SU-DHL-6 (cell line): ENCODE results near the gene MSH3.

Source experiments
- CTCF ChIP-seq: fragments of 200-600 bp; sonication (generic); IDR thresholded peaks from one replicate; pipeline ENCODE4 v1.5.1; 2017; ENCODE audit warnings: antibody characterized with exemption, mild to moderate bottlenecking, low read length, moderate library complexity; ENCODE audit not compliant: insufficient read depth, poor library complexity, severe bottlenecking
- EZH2phosphoT487 ChIP-seq: fragments of 200-600 bp; sonication (generic), shearing (Covaris generic); conservative IDR thresholded peaks from 2 replicates; pipeline ENCODE4 v1.6.1; 2018; ENCODE audit warnings: mild to moderate bottlenecking, antibody characterized with exemption, low read length, moderate library complexity, mixed read lengths

DNA sequence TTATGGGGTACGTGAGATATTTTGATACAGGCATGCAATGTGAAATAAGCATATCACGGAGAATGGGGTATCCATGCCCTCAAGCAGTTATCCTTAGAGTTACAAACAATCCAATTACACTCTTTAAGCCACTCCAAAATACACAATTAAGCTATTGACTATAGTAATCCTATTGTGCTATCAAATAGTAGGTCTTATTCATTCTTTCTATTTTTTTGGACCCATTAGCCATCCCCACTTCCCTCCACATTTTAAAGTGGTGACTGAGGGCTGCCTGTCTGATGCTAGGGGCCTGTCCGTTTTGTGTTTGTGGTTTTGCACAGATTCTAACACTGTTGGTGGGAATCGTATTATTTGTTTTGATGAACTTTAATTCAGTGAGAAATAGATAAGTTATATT lies 130.0 kb downstream of the MSH3 start:
- no peak for TF ChIP-seq CTCF
- TF ChIP-seq EZH2phosphoT487 = no peak
